Right ventricle myocardium superior (tissue), 1 donor: Measurements from ENCODE around the gene CD28. TPM values are rescaled to one million over a fixed set of nuclear protein-coding genes. Genes with fewer than 3 reads are reported as not detected.
"Not testable (repeated sequence)": the region's sequence is repeated elsewhere in the genome, so short reads cannot be mapped to it uniquely, and the experiment has no call there.

Experiments used
- ATAC-seq: fragments of 200-7000 bp; cut with Tn5 transposase; one replicate; pipeline ENCODE4 v1.9.1; 2020; ENCODE audit warnings: mild to moderate bottlenecking; ENCODE audit not compliant: poor library complexity
- DNase-seq: peaks from one replicate; pipeline ENCODE4 v3.0.0-alpha.2; 2020
- intact Hi-C: fragments of 100-400 bp; cut with DNase I; formaldehyde crosslinking; loops from one replicate; pipeline ENCODE4 v1.11.2; 2022
- total RNA-seq: library from RNA; stranded (reverse); fragmentation: NEBNext Ultra II Directional; extraction: Animal tissue kit (Norgen Biotek cat#: 25700); gene quantifications from one replicate; pipeline ENCODE4 v1.2.1, GENCODE V29; 2021
- donor health status: DM: no; HTN: yes; CAD: no; lungs with severe emphysema.

CD28 gene
- total RNA-seq, 1 donor from 2014 or later, result 0.75 TPM

GRCh38 chr2:203683932-203684556 lies 22.4 kb upstream of the CD28 start:
- no peak for DNase-seq
- no peak for ATAC-seq
- intact Hi-C loops, result loop anchor here (10.0 kb wide), 1 partner anchor 149 kb away; the partner anchor contains the start of gene RAPH1

- ATAC-seq, result peak; percentile 23
- intact Hi-C loops, result loop anchor here (10.0 kb wide), 1 partner anchor 150 kb away; the partner anchor contains the start of gene RAPH1
- no peak for DNase-seq
These were observed 21.3 kb upstream of the CD28 start for GRCh38 chr2:203685081-203685621.

- intact Hi-C loops, result loop anchor here (10.0 kb wide), 1 partner anchor 151 kb away; the partner anchor contains the start of gene RAPH1
- DNase-seq (no peak), ATAC-seq (no peak)
These were observed 20.5 kb upstream of the CD28 start for GRCh38 chr2:203685789-203686420.

GRCh38 chr2:203687165-203687564 lies 19.3 kb upstream of the CD28 start:
- DNase-seq, result no peak
- intact Hi-C loops, result loop anchor here (10.0 kb wide), 1 partner anchor 152 kb away; the partner anchor contains the start of gene RAPH1
- no peak for ATAC-seq

GRCh38 chr2:203688798-203689197 lies 17.6 kb upstream of the CD28 start:
- peak; percentile 70 for DNase-seq
- intact Hi-C loops, result loop anchor here (10.0 kb wide), 1 partner anchor 154 kb away; the partner anchor contains the start of gene RAPH1

GRCh38 chr2:203689426-203690116 lies 16.9 kb upstream of the CD28 start:
- intact Hi-C loops, result loop anchor here (10.0 kb wide), 1 partner anchor 155 kb away; the partner anchor contains the start of gene RAPH1
- ATAC-seq (no peak), DNase-seq (no peak)

More at GRCh38 chr2:203688798-203689197, 17.6 kb upstream of the CD28 start:
- ATAC-seq, result peak; percentile 85

GRCh38 chr2:203690117-203690431 lies 16.4 kb upstream of the CD28 start:
- intact Hi-C loops, result no loop called here
- no peak for ATAC-seq
- no peak for DNase-seq

- ATAC-seq, result no peak
- no peak for DNase-seq
These were observed 15.9 kb upstream of the CD28 start for GRCh38 chr2:203690441-203691047.

GRCh38 chr2:203691149-203691548 lies 15.3 kb upstream of the CD28 start:
- DNase-seq, result no peak
- intact Hi-C loops, result no loop called here
- ATAC-seq, result peak; percentile 6

More at GRCh38 chr2:203690441-203691047, 15.9 kb upstream of the CD28 start:
- intact Hi-C loops, result no loop called here

GRCh38 chr2:203692031-203692710 lies 14.3 kb upstream of the CD28 start:
- no peak for DNase-seq
- ATAC-seq, result peak; percentile 70
- intact Hi-C loops, result no loop called here

- intact Hi-C loops, result no loop called here
- ATAC-seq, result no peak
These were observed 13.1 kb upstream of the CD28 start for GRCh38 chr2:203693242-203693879.

GRCh38 chr2:203694191-203694590 lies 12.2 kb upstream of the CD28 start:
- DNase-seq, result no peak
- ATAC-seq, result no peak
- intact Hi-C loops, result no loop called here

More at GRCh38 chr2:203693242-203693879, 13.1 kb upstream of the CD28 start:
- DNase-seq, result no peak

GRCh38 chr2:203697190-203697589 lies 9.2 kb upstream of the CD28 start:
- intact Hi-C loops, result no loop called here
- no peak for ATAC-seq

GRCh38 chr2:203697763-203698162 lies 8.7 kb upstream of the CD28 start:
- ATAC-seq, DNase-seq, intact Hi-C loops: not testable (repeated sequence)

More at GRCh38 chr2:203697190-203697589, 9.2 kb upstream of the CD28 start:
- no peak for DNase-seq

- ATAC-seq, DNase-seq, intact Hi-C loops: not testable (repeated sequence)
These were observed 8.0 kb upstream of the CD28 start for GRCh38 chr2:203698410-203698809.

- intact Hi-C loops, result no loop called here
- no peak for ATAC-seq
- no peak for DNase-seq
These were observed 2.0 kb upstream of the CD28 start for GRCh38 chr2:203704430-203704829.

- no peak for ATAC-seq
- DNase-seq, result no peak
- intact Hi-C loops, result no loop called here
These were observed 1.3 kb upstream of the CD28 start for GRCh38 chr2:203705178-203705577.

GRCh38 chr2:203707530-203707929 lies 1.1 kb downstream of the CD28 start:
- DNase-seq, result no peak
- no peak for ATAC-seq
- intact Hi-C loops, result no loop called here
